ENCODE measurements around the gene COMMD1. TPM values are rescaled to one million over a fixed set of nuclear protein-coding genes. Genes with fewer than 3 reads are reported as not detected.

COMMD1 gene
- total and polyA plus RNA-seq, 2 donors (not counting 1 experiment from before 2014, with no cell fraction given), result 38.6 to 49.3 TPM

GRCh38 chr2:61967262-61967661 lies 61.8 kb downstream of the COMMD1 start:
- H3K36me3 ChIP-seq (ENCODE audit: control insufficient read depth, insufficient read depth, low read length), result no peaks in the 10 kb centered on the region
- no peak overlapping the region for H3K9ac ChIP-seq (ENCODE audit: insufficient read depth, low read length)
- no peak for TF ChIP-seq EZH2 (IDR thresholded peaks at IDR 0.05; ENCODE audit: low read length, missing control alignments)
- TF ChIP-seq, protein P1, sequence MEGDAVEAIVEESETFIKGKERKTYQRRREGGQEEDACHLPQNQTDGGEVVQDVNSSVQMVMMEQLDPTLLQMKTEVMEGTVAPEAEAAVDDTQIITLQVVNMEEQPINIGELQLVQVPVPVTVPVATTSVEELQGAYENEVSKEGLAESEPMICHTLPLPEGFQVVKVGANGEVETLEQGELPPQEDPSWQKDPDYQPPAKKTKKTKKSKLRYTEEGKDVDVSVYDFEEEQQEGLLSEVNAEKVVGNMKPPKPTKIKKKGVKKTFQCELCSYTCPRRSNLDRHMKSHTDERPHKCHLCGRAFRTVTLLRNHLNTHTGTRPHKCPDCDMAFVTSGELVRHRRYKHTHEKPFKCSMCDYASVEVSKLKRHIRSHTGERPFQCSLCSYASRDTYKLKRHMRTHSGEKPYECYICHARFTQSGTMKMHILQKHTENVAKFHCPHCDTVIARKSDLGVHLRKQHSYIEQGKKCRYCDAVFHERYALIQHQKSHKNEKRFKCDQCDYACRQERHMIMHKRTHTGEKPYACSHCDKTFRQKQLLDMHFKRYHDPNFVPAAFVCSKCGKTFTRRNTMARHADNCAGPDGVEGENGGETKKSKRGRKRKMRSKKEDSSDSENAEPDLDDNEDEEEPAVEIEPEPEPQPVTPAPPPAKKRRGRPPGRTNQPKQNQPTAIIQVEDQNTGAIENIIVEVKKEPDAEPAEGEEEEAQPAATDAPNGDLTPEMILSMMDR (conservative IDR thresholded peaks at IDR 0.05 in 1 of 2, IDR thresholded peaks at IDR 0.05 in 1 of 2; ENCODE audit: low read depth in 1 of 2, low read length in 2 of 2), result no peak
- DNase-seq (ENCODE audit: low read depth in 2 of 2), result peak; percentile 45 to 54
- no peak overlapping the region for H3K27ac ChIP-seq (ENCODE audit: insufficient read depth, low read length)
- no peak overlapping the region for H3K4me2 ChIP-seq (ENCODE audit: extremely low read depth, insufficient read depth, low read length)
- H3K27me3 ChIP-seq (ENCODE audit: control insufficient read depth, insufficient read depth, low read length), result no peaks in the 10 kb centered on the region
- H4K20me1 ChIP-seq (ENCODE audit: control insufficient read depth, extremely low read depth, insufficient read depth, low read length), result no peaks in the 10 kb centered on the region
- H2AFZ ChIP-seq (ENCODE audit: low read length), result no peak overlapping the region
- H3K9me3 ChIP-seq (ENCODE audit: control insufficient read depth, insufficient read depth, low read depth, low read length), result no peaks in the 10 kb centered on the region
- no peaks in the 10 kb centered on the region for H3K79me2 ChIP-seq (ENCODE audit: control insufficient read depth, insufficient read depth, low read length)
- no peak overlapping the region for H3K4me3 ChIP-seq (replicated peaks in 1 of 4; ENCODE audit: control extremely low read depth in 1 of 4, insufficient read depth in 1 of 4, low read depth in 3 of 4, low read length in 4 of 4)
- peaks cover 2% of the 10 kb centered on the region for H3K4me1 ChIP-seq (ENCODE audit: control insufficient read depth, extremely low read depth, insufficient read depth, low read length)

DNA sequence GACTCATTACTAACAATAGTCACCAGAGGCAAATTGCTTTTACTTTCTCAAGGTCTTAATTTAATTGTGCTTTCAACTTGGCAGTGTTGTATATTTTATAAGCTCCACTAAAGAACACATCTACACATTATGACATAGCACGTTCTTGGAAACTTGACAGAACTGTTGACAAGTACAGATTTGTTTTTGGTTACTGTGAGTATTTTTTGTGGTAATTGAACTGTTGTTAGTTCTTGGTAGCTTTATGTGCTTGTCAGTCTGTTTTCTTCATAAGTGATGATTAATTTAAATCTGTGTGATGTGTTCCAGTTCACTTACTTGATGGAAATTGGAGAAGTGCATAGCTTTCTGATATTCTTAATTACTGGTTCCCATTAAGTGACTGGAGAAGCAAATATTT lies 63.9 kb downstream of the COMMD1 start:
- Histone ChIP-seq H3K9me3 (ENCODE audit: control insufficient read depth, insufficient read depth, low read depth, low read length) (no peaks in the 10 kb centered on the region), H3K4me1 (ENCODE audit: control insufficient read depth, extremely low read depth, insufficient read depth, low read length) (peaks cover 2% of the 10 kb centered on the region), H2AFZ (ENCODE audit: low read length) (no peak overlapping the region), H3K36me3 (ENCODE audit: control insufficient read depth, insufficient read depth, low read length) (no peaks in the 10 kb centered on the region), H3K9ac (ENCODE audit: insufficient read depth, low read length) (no peak overlapping the region), H3K4me2 (ENCODE audit: extremely low read depth, insufficient read depth, low read length) (no peak overlapping the region), H3K4me3 (replicated peaks in 1 of 4; ENCODE audit: control extremely low read depth in 1 of 4, insufficient read depth in 1 of 4, low read depth in 3 of 4, low read length in 4 of 4) (no peak overlapping the region), H3K27me3 (ENCODE audit: control insufficient read depth, insufficient read depth, low read length) (no peaks in the 10 kb centered on the region), H4K20me1 (ENCODE audit: control insufficient read depth, extremely low read depth, insufficient read depth, low read length) (no peaks in the 10 kb centered on the region), H3K27ac (ENCODE audit: insufficient read depth, low read length) (no peak overlapping the region), H3K79me2 (ENCODE audit: control insufficient read depth, insufficient read depth, low read length) (no peaks in the 10 kb centered on the region)
- TF ChIP-seq, protein P1 (conservative IDR thresholded peaks at IDR 0.05 in 1 of 2, IDR thresholded peaks at IDR 0.05 in 1 of 2; ENCODE audit: low read depth in 1 of 2, low read length in 2 of 2), result no peak
- TF ChIP-seq EZH2 (IDR thresholded peaks at IDR 0.05; ENCODE audit: low read length, missing control alignments), result no peak
- DNase-seq (ENCODE audit: low read depth in 2 of 2), result peak in 1 of 2 donors; percentile 51

GRCh38 chr2:61970807-61971556 lies 65.5 kb downstream of the COMMD1 start:
- H3K27ac ChIP-seq (ENCODE audit: insufficient read depth, low read length), result no peak overlapping the region
- no peaks in the 10 kb centered on the region for H3K36me3 ChIP-seq (ENCODE audit: control insufficient read depth, insufficient read depth, low read length)
- TF ChIP-seq, protein P1 (conservative IDR thresholded peaks at IDR 0.05 in 1 of 2, IDR thresholded peaks at IDR 0.05 in 1 of 2; ENCODE audit: low read depth in 1 of 2, low read length in 2 of 2), result no peak
- no peak for TF ChIP-seq EZH2 (IDR thresholded peaks at IDR 0.05; ENCODE audit: low read length, missing control alignments)
- no peaks in the 10 kb centered on the region for H3K79me2 ChIP-seq (ENCODE audit: control insufficient read depth, insufficient read depth, low read length)
- no peaks in the 10 kb centered on the region for H4K20me1 ChIP-seq (ENCODE audit: control insufficient read depth, extremely low read depth, insufficient read depth, low read length)
- H2AFZ ChIP-seq (ENCODE audit: low read length), result no peak overlapping the region
- no peak overlapping the region for H3K4me2 ChIP-seq (ENCODE audit: extremely low read depth, insufficient read depth, low read length)
- peaks cover 2% of the 10 kb centered on the region for H3K4me1 ChIP-seq (ENCODE audit: control insufficient read depth, extremely low read depth, insufficient read depth, low read length)
- no peak overlapping the region for H3K9ac ChIP-seq (ENCODE audit: insufficient read depth, low read length)
- H3K9me3 ChIP-seq (ENCODE audit: control insufficient read depth, insufficient read depth, low read depth, low read length), result no peaks in the 10 kb centered on the region
- H3K4me3 ChIP-seq (replicated peaks in 1 of 4; ENCODE audit: control extremely low read depth in 1 of 4, insufficient read depth in 1 of 4, low read depth in 3 of 4, low read length in 4 of 4), result no peak overlapping the region
- H3K27me3 ChIP-seq (ENCODE audit: control insufficient read depth, insufficient read depth, low read length), result no peaks in the 10 kb centered on the region
- DNase-seq (ENCODE audit: low read depth in 2 of 2), result peak in 1 of 2 donors; percentile 24
